Thoracic aorta (tissue), 2 donors: Measurements from ENCODE around the gene OLA1. TPM values are rescaled to one million over a fixed set of nuclear protein-coding genes. Genes with fewer than 3 reads are reported as not detected.

Experiments used
- ATAC-seq: fragments of 150-250 bp; one replicate; pipeline ENCODE4 v1.8.0; 2017; ENCODE audit warnings: low read depth; ENCODE audit not compliant: insufficient number of reproducible peaks, low FRiP score
- DNase-seq: peaks from one replicate; pipeline ENCODE4 v3.0.0-alpha.2; 2020; ENCODE audit warnings: low spot score
- H3K27ac ChIP-seq, 2 donors: fragments of 200-600 bp; sonication (generic); 1 replicate in 1 of 2; 2 replicates in 1 of 2; pipeline ENCODE4 v1.5.1; 2016; ENCODE audit warnings: mild to moderate bottlenecking in 2 of 2, moderate library complexity in 2 of 2
- H3K27me3 ChIP-seq: fragments of 200-600 bp; sonication (generic); replicated peaks from 2 replicates; pipeline ENCODE4 v1.6.0; 2016; ENCODE audit warnings: mild to moderate bottlenecking; ENCODE audit not compliant: insufficient read depth
- H3K36me3 ChIP-seq: fragments of 200-600 bp; sonication (generic); one replicate; pipeline ENCODE4 v1.5.1; 2016
- H3K4me1 ChIP-seq, 2 donors: fragments of 200-600 bp; sonication (generic); 1 replicate in 1 of 2; 2 replicates in 1 of 2; pipeline versions ENCODE4 v1.5.1 to v1.6.0; 2016; ENCODE audit warnings: low read depth in 2 of 2, mild to moderate bottlenecking in 1 of 2; ENCODE audit not compliant: control insufficient read depth in 1 of 2
- H3K4me3 ChIP-seq: fragments of 200-600 bp; sonication (generic); 2 replicates; pipeline ENCODE4 v1.5.1; 2016; ENCODE audit warnings: mild to moderate bottlenecking
- H3K9me3 ChIP-seq: fragments of 200-600 bp; sonication (generic); 2 replicates; pipeline ENCODE4 v1.5.1; 2016
- total RNA-seq, 2 donors: library from RNA; depleted of rRNA; stranded (reverse); fragments of >200 nt; gene quantifications; one replicate each; pipeline versions ENCODE4 v1.1.0 to v1.2.3, GENCODE V29; 2016
- TF ChIP-seq, protein P1 (sequence below): fragments of 200-600 bp; sonication (generic); IDR thresholded peaks from one replicate; pipeline ENCODE4 v1.5.1; 2019; ENCODE audit warnings: antibody characterized with exemption

The OLA1 gene
- total RNA-seq, 2 donors from 2014 or later: 15.2 to 48.0 TPM

DNA sequence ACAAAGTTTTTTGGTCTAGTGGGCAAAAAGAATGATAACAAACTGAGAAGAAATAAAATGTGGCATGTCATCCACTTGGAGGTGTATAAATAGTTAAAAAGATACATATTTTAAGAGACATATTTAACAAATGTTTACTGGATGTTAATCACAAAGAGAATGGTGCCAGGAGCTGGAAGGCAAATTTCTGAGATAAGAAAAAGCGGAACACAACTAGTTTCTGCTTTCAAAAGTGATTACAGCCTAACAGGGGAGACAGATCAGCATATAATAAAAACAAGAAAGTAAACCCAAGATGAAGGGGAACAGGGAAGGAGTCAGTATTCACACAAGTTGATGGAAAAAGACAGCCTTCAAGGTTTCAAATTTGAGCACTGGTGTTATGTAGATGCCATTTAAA is 91.3 kb downstream of the OLA1 start:
- DNase-seq (no peak), ATAC-seq (no peak)
- no peaks in the 10 kb centered on the region for H3K27me3 ChIP-seq
- TF ChIP-seq, protein P1, sequence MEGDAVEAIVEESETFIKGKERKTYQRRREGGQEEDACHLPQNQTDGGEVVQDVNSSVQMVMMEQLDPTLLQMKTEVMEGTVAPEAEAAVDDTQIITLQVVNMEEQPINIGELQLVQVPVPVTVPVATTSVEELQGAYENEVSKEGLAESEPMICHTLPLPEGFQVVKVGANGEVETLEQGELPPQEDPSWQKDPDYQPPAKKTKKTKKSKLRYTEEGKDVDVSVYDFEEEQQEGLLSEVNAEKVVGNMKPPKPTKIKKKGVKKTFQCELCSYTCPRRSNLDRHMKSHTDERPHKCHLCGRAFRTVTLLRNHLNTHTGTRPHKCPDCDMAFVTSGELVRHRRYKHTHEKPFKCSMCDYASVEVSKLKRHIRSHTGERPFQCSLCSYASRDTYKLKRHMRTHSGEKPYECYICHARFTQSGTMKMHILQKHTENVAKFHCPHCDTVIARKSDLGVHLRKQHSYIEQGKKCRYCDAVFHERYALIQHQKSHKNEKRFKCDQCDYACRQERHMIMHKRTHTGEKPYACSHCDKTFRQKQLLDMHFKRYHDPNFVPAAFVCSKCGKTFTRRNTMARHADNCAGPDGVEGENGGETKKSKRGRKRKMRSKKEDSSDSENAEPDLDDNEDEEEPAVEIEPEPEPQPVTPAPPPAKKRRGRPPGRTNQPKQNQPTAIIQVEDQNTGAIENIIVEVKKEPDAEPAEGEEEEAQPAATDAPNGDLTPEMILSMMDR: no peak
- H3K4me3 ChIP-seq: no peak overlapping the region
- H3K9me3 ChIP-seq: no peaks in the 10 kb centered on the region
- H3K4me1 ChIP-seq: peaks cover 7 to 10% of the 10 kb centered on the region in 2 donors
- H3K27ac ChIP-seq: no peak overlapping the region
- no peaks in the 10 kb centered on the region for H3K36me3 ChIP-seq

DNA sequence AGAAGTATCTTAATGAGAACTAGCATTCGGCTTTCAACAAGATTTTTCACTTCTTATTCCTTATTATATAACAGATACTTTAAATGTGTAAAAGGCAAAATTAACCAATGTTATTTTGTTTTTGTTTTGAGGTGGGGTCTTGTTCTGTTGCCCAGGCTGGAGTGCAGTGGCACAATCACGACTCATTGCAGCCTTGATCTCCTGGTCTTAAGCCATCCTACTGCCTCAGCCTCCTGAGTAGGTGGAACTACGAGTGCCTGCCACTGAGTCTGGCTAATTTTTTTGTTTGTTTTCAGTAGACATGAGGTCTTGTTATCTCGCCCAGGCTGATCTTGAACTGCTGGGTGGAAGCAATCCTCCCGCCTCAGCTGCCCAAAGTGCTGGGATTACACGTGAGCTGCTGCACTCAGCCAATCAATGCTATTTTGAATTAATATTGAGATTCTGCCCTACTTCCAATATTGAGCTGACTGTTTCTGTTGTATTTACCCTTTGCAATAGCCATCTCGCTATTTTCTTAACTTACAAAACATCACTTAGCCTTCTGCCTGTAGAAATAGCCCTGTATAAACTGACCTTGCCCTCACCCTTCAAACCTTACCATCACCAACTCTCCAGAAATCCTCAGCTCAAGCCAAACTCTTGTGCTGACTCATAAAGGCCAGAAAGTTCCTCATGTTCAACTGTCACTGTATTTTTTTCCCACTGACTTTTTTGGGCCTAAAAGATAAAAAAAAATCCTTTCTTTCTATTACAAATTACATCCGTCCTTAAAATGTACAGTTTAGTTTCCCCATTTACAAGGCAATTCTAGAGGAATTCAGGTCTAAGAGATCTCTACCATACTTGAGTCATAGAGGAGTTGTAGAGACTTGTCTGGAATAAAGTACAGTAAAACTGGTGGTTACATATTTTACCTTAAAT is 94.3 kb downstream of the OLA1 start:
- TF ChIP-seq, protein P1: no peak
- Histone ChIP-seq H3K36me3 (no peaks in the 10 kb centered on the region), H3K4me3 (no peak overlapping the region), H3K9me3 (no peaks in the 10 kb centered on the region), H3K27ac (no peak overlapping the region), H3K27me3 (no peaks in the 10 kb centered on the region), H3K4me1 (peaks cover 7 to 10% of the 10 kb centered on the region in 2 donors)
- DNase-seq (no peak), ATAC-seq (no peak)

DNA sequence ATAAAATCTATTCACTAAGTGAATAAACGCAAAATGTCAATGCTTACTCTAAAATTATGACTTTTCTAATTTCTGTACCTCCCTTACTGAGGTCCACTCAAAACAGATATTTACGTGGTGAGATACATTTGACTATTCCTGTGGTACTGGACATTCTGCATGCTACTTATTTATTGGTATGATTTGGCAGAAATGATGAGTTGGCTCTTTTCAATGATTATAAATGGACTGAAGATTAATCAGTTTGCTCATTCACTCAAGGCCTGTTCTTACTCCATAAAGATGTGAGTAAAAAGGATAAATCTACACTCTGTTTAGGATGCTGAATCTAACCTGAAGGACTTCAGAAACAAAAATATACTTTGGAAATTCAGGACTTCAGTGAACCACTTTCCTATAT is 98.8 kb downstream of the OLA1 start:
- Histone ChIP-seq H3K36me3 (no peaks in the 10 kb centered on the region), H3K27me3 (no peaks in the 10 kb centered on the region), H3K9me3 (no peaks in the 10 kb centered on the region), H3K27ac (no peak overlapping the region), H3K4me1 (peaks cover 7 to 10% of the 10 kb centered on the region in 2 donors), H3K4me3 (no peak overlapping the region)
- DNase-seq (no peak), ATAC-seq (no peak)
- TF ChIP-seq, protein P1: no peak

DNA sequence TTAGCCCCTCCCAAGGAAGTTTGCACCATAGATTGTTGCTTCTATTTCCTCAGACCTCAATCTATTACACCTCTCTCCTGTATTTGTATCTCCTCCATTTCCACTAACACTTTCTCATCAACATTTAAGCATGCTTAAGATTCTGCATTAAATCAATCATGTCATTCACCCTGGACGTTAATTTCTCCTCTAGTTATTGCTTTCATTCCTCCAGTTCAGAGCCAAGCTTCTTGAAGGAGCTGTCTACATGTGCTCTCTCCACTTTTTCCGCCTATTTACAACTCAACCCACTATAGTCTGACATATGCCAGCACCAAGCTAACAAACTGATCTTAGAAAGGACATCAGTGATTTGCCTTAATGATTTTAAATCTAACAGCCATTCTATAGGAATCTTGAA is 99.5 kb downstream of the OLA1 start:
- H3K4me1 ChIP-seq: peaks cover under 1 to 4% of the 10 kb centered on the region in 2 donors
- no peaks in the 10 kb centered on the region for H3K9me3 ChIP-seq
- DNase-seq (no peak), ATAC-seq (no peak)
- H3K36me3 ChIP-seq: no peaks in the 10 kb centered on the region
- H3K27me3 ChIP-seq: no peaks in the 10 kb centered on the region
- no peak overlapping the region for H3K4me3 ChIP-seq
- TF ChIP-seq, protein P1: no peak
- H3K27ac ChIP-seq: no peak overlapping the region

DNA sequence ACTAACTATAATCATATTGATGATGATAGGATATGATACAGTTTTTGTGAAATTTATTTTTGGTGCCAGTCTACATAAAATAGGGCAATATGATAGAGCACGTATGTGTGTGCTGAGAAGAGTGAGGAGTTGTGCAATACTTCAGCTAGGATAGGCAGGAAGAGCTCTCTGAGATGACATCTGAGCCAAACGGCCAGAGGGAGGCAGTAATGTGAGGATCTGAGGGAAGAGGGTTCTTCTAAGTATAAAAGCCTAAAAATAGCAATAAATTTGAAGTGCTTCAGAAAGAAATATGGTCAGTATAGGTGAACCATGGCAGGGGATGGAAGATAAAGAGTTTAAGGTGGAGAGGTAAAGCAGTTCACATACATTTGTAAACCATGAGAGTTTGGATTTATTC is 102.5 kb downstream of the OLA1 start:
- H3K27me3 ChIP-seq: no peaks in the 10 kb centered on the region
- DNase-seq (no peak), ATAC-seq (no peak)
- H3K4me3 ChIP-seq: no peak overlapping the region
- TF ChIP-seq, protein P1: no peak
- no peaks in the 10 kb centered on the region for H3K4me1 ChIP-seq
- no peaks in the 10 kb centered on the region for H3K9me3 ChIP-seq
- no peaks in the 10 kb centered on the region for H3K36me3 ChIP-seq
- no peak overlapping the region for H3K27ac ChIP-seq
